Colon (tissue), 2 donors: ENCODE data around the gene GOLGA8M.
"Not testable (repeated sequence)": the region's sequence is repeated elsewhere in the genome, so short reads cannot be mapped to it uniquely, and the experiment has no call there.

Source experiments
- FAIRE-seq: peaks from 2 replicates; lab custom pipeline; 2012; peaks lifted over from hg19 to GRCh38; lab: Jason Lieb, UNC
- donor health status: control.
- donor health status: control.

GOLGA8M gene, protein sequence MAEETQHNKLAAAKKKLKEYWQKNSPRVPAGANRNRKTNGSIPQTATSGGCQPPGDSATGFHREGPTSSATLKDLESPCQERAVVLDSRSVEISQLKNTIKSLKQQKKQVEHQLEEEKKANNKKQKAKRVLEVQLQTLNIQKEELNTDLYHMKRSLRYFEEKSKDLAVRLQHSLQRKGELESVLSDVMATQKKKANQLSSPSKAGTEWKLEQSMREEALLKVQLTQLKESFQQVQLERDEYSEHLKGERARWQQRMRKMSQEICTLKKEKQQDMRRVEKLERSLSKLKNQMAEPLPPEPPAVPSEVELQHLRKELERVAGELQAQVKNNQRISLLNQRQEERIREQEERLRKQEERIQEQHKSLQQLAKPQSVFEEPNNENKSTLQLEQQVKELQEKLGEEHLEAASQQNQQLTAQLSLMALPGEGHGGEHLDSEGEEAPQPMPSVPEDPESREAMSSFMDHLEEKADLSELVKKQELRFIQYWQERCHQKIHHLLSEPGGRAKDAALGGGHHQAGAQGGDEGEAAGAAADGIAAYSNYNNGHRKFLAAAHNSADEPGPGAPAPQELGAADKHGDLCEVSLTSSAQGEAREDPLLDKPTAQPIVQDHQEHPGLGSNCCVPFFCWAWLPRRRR

DNA sequence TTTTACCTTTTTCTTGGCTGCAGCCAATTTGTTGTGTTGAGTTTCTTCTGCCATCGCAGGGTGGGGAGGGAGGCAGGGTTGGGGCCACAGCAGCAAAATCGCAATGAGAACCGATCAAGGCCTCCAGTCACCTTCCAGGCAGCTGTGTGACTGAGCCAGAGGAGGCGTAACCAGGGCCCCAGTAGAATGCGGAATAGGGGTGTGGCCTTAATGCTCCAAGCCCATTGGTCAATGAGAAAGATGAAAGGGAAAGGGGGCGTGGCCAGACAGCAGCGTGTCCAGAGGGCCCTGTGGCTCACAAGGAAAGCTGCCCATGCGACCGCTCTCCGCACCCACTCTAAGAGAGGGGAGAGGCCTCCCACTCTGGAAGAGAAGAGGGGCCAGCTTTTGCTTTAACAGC, at the start of gene GOLGA8M:
TSS of gene GOLGA8M (minus strand) at position 152 of the 400 bp plus-strand sequence. CDS start at position 54, 98 bp downstream.
- FAIRE-seq, result not testable (repeated sequence)

DNA sequence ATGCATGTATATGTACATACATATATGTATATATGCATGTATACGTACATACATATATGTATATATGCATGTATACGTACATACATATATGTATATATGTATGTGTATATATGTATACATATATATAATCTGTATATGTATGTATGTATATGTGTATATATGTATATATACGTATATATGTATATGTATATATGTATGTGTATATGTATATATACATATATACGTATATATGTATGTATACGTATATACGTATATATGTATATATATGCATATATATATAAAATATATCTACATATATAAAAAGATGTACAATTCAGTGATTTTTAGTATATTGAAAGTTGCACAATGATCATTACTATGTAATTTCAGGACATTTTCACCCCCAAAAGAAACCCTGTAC, 30.7 kb upstream of the GOLGA8M start:
- FAIRE-seq, result not testable (repeated sequence)

DNA sequence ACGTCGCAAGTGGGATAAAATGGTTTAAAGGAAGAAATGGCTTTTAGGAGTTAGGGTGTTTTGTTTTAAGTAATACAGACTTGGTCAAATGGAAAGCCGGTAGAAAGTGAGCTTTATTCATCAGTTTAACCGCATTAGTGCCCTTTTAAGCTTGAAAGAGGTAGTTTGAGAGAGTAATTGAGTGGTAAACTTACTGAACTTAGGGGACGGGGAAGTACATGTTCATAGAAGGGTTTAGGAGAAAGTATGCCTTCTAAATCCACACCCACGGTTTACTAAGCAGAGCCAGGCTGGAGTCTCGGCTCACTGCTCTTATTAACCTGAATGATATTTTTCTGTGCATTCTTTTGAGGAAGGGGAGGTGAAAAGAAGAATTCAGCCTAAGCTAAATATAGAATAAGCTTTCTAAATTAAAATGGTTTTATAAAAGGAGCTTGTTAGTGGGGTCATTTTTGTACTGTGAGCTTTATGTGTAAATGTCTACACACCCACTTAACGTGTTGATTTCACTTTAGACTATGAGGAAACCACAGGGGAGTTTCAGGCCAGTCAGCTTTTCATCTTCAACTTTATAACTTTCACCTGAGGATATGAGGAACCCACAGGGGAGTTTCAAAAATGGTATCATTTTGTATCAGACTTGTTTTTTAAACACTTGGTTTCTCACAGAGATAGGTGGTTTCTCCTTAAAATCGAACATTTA, 26.5 kb upstream of the GOLGA8M start:
- FAIRE-seq, result not testable (repeated sequence)

DNA sequence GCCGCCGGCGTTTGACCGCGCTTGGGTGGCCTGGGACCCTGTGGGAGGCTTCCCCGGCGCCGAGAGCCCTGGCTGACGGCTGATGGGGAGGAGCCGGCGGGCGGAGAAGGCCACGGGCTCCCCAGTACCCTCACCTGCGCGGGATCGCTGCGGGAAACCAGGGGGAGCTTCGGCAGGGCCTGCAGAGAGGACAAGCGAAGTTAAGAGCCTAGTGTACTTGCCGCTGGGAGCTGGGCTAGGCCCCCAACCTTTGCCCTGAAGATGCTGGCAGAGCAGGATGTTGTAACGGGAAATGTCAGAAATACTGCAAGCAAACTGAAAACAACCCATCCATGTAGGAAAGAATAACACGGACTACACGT, 26.0 kb upstream of the GOLGA8M start:
- not testable (repeated sequence) for FAIRE-seq

DNA sequence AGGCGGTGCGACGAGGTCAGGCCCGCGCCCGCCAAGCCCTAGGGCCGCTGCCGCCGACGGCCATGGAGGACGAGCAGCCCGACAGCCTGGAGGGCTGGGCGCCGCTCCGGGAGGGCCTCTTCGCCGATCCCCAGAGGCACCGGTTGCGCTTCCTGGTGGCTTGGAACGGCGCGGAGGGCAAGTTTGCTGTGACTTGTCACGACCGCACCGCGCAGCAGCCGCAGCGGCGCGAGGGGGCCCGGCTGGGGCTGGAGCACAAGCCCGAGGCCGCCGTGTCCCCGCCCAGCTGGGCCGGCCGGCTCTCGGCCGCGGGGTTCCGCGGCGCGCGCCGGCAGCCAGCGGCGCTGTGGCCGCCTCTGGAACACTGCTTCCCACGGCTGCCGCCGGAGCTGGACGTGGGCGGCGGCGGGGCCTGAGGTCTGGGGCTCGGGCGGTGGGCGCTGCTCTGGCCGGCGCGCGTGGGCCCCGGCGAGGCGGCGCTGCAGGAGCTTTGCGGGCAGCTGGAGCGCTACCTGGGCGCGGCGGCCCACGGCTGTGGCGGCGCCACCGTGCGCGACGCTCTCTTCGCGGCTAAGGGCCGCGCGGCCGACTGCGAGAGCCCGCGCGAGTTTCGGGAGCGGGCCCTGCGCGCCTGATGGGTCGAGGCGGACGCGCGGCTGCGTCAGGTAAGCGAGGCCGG, 25.4 kb upstream of the GOLGA8M start:
- FAIRE-seq, result not testable (repeated sequence)

DNA sequence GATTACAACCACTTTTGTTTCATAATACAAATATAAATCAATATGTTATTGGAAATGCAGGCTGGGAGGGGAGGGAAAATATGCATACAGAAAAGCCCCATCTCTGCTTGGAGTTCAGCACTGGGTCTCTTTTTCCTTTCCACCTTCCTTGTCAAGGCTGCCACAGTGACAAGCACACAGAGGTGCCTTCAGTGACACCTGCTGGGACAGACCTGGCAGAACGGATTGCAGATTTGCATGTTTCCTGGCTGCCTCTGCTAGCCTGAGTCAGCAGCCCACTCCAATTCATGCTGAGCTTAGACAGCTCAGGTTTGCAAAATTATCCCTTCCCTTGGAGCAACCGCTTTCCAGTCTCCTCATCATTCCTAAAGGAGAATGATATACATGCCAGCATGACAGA, 15.8 kb upstream of the GOLGA8M start:
- not testable (repeated sequence) for FAIRE-seq

DNA sequence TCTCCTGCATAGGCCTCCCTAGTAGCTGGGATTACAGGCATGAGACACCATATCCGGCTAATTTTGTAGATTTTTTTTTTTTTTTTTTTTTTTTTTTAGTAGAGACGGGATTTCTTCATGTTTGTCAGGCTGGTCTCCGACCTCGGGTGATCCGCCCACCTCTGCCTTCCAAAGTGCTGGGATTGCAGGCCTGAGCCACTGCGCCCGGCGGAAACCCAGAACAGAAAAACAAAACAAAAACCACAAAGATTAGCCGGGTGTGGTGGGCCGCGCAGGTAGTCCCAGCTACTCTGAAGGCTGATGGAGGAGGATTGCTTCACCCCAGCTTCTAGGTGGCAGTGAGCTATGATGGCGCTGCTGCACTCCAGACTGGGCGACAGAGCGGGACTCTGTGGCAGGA, 14.8 kb upstream of the GOLGA8M start:
- not testable (repeated sequence) for FAIRE-seq

DNA sequence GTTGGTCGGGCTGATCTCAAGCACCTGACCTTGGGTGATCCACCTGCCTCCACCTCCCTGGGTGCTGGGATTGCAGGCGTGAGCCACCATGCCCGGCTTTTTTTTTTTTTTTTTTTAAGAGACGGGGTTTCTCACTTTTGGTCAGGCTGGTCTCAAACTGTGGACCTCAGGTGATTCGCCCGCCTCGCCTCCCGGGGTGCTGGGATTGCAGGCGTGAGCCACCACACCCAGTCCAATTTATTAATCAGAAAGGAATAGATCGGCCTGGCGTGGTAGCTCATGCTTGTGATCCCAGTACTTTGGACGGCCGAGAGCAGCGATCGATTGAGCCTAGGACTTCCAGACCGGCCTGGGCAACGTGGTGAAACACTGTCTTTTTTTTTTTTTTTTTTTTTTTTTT, 13.9 kb upstream of the GOLGA8M start:
- no peak for FAIRE-seq

DNA sequence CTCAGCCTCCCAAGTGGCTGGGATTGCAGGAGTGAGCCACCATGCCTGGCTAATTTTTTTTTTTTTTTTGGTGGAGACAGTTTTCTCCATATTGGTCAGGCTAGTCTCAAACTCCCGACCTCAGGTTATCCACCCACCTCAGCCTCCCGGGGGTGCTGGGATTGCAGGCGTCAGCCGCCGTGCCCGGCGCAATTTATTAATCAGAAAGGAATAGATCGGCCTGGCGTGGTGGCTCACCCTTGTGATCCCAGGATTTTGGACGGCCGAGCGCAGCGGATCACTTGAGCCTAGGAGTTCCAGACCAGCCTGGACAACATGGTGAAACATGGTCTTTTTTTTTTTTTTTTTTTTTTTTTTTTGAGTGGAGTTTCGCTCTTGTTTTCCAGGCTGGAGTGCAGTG, 13.3 kb upstream of the GOLGA8M start:
- FAIRE-seq, result no peak

DNA sequence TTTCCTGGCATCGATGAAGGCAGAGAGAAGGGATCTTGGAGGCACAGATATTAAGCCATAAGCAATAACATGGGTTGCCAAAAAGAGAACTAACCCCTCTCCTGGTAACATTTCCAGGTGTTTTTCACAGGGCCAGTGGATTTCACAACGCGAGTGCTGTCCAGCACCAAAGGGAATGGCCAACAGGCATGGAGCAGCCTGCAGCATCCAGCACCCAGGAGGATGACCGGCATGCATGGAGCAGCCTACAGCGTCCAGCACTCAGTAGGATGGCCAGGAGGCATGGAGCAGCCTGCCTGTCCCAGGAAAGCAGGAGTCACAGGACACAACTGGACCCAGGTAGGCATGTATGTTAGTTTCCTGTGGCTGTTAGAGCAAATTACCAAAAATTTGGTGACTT, 11.8 kb upstream of the GOLGA8M start:
- not testable (repeated sequence) for FAIRE-seq

DNA sequence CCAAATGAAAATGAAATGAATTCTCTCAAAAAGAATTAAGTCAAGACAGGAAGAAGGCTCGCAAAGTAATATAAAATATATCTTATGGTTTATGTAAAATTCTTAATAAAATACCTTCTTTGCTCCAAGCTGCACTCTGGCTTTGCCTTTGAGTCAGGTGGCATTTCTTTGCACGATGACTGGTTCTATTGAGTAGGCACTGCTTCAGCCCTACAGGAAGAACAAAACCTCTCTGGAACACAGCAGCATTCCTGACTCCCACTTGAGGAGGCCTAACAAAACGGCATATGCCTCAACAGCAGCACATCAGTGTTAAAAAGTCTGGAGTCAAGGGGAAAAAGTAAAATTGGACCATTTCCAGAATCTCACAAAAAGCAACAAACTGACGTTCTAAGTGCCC, 7.4 kb upstream of the GOLGA8M start:
- FAIRE-seq, result not testable (repeated sequence)

DNA sequence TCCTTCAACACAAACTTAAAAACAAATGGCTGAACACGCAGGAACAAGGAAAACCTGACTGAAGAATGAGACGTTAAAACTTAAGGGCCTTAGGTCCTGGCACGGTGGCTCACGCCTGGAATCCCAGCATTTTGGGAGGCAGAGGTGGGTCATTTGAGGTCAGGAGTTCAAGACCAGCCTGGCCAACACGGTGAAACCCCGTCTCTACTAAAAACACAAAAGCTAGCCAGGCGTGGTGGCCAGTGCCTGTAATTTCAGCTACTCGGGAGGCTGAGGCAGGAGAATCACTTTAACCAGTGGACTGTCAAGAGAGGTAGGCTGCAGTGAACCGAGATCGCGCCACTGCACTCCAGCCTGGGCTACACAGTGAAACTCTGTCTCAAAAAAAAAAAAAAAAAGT, 6.4 kb upstream of the GOLGA8M start:
- FAIRE-seq, result not testable (repeated sequence)

DNA sequence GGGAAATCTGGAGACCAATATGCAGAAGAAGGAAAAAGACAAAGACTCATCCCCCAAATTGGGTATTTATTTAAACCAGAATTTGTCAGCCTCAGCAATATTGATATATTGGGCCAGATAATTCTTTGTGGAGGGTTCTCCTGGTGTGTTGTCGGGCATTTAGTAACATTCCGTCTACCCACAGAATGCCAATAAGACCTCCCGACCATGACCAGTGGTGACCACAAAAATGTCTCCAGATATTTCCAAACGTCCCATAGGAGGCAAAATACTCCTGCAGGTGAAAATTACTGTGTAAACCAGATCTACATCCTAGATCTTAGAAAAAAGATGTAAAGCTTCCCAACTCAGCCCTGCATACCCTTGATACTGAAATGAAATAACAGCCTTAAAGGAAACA, 2.0 kb upstream of the GOLGA8M start:
- not testable (repeated sequence) for FAIRE-seq

DNA sequence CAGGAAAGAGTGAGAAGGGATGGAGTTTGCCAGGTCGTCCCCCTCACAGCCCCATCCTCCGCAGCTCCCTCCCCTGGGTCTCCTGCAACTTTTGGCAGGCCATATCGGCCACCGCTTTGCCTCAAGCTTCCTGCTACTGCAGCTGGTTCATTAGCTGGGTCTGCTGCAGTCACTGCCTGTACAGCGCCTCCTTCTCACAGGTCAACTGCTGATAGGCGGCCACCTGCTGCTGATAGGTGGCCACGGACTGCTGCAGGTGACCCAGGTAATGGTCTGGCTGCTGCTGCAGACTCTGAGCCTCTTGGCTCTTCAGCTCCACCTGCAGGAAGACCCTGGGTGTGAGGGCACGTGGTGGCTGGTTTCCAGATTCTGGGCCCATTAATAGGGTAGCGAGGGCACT, 8.3 kb downstream of the GOLGA8M start:
- FAIRE-seq, result not testable (repeated sequence)

DNA sequence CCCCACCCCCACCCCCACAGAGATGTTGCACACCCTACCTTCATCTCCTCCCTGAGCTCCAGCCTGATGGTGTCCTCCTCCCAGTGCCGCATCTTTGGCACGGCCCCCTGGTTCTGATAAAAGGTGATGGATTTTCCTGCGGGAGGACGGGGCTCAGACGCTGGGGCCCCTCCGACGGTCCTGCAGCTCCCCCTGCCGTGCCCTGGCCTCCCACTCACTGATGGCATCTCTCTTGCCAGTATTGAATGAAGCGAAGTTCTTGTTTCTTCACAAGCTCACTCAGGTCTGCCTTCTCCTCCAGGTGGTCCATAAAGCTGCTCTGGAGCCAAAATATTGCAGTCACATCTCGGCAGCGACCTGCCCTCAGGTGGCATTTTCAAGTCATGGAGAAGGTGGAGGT, 9.8 kb downstream of the GOLGA8M start:
- not testable (repeated sequence) for FAIRE-seq

DNA sequence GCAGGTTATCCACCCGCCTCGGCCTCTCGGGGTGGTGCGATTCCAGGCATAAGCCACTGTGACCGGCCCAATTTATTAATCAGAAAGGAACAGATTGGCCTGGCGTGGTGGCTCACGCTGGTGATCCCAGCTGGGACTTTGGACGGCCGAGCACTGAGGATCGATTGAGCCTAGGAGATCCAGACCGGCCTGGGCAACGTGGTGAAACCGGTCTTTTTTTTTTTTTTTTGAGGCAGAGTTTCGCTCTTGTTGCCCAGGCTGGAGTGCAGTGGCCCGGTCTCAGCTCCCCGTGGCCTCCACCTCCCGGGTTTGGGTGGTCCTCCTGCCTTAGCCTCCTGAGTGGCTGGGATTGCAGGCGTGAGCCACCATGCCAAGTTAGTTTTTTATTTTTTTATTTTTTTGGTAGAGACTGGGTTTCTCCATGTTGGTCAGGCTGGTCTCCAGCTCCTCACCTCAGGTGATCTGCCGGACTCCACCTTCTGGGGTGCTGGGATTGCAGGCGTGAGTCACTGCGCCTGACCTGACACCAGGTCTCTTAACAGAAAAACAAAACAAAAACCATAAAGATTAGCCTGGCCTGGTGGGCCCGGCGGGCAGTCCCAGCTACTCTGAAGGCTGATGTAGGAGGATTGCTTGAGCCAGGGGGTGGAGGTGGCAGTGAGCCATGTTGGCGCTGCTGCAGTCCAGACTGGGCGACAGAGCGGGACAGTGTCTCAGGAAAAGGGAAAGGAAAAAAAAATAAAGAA, 18.0 kb downstream of the GOLGA8M start:
- not testable (repeated sequence) for FAIRE-seq

DNA sequence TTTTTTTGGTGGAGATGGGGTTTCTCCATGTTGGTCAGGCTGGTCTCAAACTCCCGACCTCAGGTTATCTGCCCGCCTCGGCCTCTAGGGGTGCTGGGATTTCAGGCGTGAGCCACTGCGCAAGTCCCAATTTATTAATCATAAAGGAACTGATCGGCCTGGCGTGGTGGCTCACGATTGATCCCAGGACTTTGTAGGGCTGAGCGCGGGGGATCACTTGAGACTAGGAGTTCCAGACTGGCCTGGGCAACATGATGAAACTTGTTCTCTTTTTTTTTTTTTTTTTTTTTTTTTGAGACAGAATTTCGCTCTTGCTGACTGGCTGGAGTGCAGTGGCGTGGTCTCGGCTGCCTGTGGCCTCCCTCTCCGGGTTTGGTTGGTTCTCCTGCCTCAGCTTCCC, 19.2 kb downstream of the GOLGA8M start:
- FAIRE-seq, result not testable (repeated sequence)

DNA sequence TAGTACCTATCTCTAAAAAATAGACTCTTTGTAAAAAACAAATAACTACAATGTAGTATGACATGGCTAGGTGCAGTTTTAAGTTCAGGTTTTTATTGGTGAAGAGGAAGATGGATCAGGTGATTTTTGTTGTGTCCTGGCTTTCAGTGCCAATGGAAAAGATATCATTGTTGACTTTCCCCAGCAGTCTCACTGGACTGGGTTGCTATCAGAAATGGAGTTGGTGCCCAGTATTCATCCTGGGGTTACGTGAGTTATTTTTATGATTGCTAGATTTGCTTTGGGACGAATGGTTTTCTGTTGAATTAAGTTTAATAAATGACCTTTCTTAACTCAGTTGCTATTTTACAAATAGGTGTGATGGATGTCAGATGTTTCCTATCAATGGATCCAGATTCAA, 38.7 kb downstream of the GOLGA8M start:
- not testable (repeated sequence) for FAIRE-seq

DNA sequence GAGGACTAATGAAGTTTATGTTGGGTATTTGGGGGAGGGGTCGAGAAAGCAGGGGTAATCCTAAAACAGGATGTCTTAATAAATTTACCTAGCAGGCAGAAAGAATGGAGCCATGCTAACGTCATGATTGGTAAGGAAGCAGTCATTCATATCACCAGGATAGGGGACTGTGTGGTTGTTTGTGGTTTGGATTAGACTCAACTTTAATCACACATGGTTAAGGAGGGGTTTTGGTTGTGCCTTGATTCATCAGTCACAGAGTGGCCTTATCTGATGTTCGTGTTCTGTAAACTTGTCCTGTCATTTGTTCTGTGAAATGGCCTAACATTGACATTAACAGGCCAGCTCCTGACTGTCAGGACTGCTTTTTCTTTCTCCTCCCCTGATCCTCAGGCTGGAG, 40.1 kb downstream of the GOLGA8M start:
- not testable (repeated sequence) for FAIRE-seq

DNA sequence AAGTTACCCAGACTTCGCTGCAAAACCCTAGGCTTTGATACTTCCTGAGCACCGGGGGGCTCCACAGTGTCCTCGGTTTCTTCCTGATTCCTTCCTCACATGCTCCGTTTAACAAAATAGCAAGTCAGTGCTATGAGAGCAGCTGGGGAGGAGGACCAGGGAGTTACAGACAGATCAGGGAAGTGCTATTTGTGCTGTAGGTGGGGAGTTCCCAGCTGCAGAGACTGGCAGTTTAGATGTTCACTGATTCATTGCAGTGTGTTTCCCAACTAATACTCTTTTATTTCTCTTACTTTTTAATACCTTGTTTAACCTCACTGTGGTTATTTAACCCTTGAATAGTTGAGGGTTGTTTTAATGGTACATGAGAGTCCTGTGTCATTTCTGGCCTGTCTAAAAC, 45.8 kb downstream of the GOLGA8M start:
- FAIRE-seq, result not testable (repeated sequence)

DNA sequence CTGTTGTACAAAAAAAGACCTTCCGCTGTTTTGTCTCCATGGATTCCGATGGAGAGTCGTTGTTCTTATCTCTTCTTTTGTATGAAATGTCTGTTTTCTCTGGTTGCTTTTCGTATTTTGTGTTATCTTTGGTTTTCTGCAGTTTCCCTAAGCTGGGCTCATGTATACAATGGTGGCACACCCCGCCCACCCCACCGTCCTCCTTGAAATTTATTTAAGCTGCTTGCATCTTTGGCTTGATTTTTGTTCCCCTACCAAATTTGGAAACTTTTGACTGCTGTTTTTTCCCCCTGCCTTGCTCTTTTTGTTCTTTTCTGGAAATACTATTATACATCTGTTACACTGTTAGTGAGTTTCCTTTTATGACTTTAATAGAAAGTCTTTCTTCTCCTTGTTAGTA, 47.6 kb downstream of the GOLGA8M start:
- FAIRE-seq, result not testable (repeated sequence)

DNA sequence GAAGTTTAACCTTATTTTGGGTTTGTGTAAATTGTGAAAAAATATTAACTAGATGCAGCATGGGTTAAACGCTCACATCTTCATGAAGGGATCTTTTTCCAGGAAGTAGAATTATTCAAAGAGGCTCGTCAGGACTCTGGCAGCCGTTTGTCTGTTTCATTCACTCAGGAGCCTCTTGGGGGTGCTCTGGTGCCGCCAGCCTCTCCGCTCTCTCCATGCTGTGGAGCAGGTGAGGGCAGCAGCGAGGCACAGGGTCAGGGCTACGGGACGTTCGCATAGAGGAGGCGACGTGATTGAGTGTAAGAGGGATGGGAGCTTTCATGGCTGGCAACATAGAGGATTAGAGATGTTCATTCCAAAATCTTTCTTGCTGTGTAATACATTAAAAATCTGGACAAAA, 48.5 kb downstream of the GOLGA8M start:
- not testable (repeated sequence) for FAIRE-seq
